Keratinocyte (primary cell): ENCODE results near the gene MESP2.

Source experiments
- CTCF ChIP-seq, 3 experiments: IDR thresholded peaks in 1 of 3; conservative IDR thresholded peaks in 1 of 3; optimal IDR thresholded peaks in 1 of 3; 2 replicates in 2 of 3; 3 replicates in 1 of 3; pipeline versions ENCODE3 to v1.5.1; 2011; ENCODE audit warnings: low read length in 3 of 3, mild to moderate bottlenecking in 3 of 3, moderate library complexity in 2 of 3, control low read depth in 1 of 3, inconsistent platforms in 1 of 3; ENCODE audit not compliant: insufficient read depth in 2 of 3; ENCODE audit errors: extremely low read depth in 1 of 3
- EZH2 ChIP-seq: IDR thresholded peaks from one replicate; pipeline ENCODE4 v1.6.1; 2012; ENCODE audit warnings: inconsistent platforms, mild to moderate bottlenecking, low read length, moderate library complexity

GRCh38 chr15:89809787-89810148, 33.6 kb downstream of the MESP2 start:
- TF ChIP-seq CTCF (optimal IDR thresholded peaks at IDR 0.05 in 1 of 3, IDR thresholded peaks at IDR 0.05 in 1 of 3, conservative IDR thresholded peaks at IDR 0.05 in 1 of 3; ENCODE audit: extremely low read depth in 1 of 3, insufficient read depth in 2 of 3, low read length in 3 of 3) (no peak), EZH2 (no peak)
